HL-60 (cell line): Measurements from ENCODE around the gene CNIH3.

Experiments
- CTCF ChIP-seq: IDR thresholded peaks from one replicate; pipeline ENCODE4 v1.5.1; 2011; ENCODE audit warnings: low read length, control low read depth, inconsistent platforms; ENCODE audit not compliant: insufficient read depth
- POLR2AphosphoS5 ChIP-seq: IDR thresholded peaks from 2 replicates; pipeline ENCODE4 v1.6.1; 2012; ENCODE audit warnings: low read depth

GRCh38 chr1:224580006-224580405 lies 36.1 kb upstream of the CNIH3 start:
- TF ChIP-seq CTCF (no peak), POLR2AphosphoS5 (no peak)
